IPS-18a (cell line): Measurements from ENCODE around the gene EEA1.

Source experiments
- H3K27ac ChIP-seq: one replicate; pipeline ENCODE4 v1.5.1; 2013; ENCODE audit warnings: low read length
- H3K27me3 ChIP-seq: one replicate; pipeline ENCODE4 v1.6.1; 2013; ENCODE audit warnings: mild to moderate bottlenecking, low read length; ENCODE audit not compliant: control insufficient read depth, insufficient read depth
- H3K36me3 ChIP-seq: one replicate; pipeline ENCODE4 v1.6.1; 2013; ENCODE audit warnings: low read depth, low read length; ENCODE audit not compliant: control insufficient read depth
- H3K4me1 ChIP-seq: one replicate; pipeline ENCODE4 v1.6.1; 2013; ENCODE audit warnings: low read depth, low read length; ENCODE audit not compliant: control insufficient read depth
- H3K4me3 ChIP-seq: one replicate; pipeline ENCODE4 v1.5.1; 2013; ENCODE audit warnings: low read length
- H3K9ac ChIP-seq: one replicate; pipeline ENCODE4 v1.6.1; 2013; ENCODE audit warnings: mild to moderate bottlenecking, low read length, moderate library complexity
- H3K9me3 ChIP-seq: one replicate; pipeline ENCODE4 v1.6.1; 2013; ENCODE audit warnings: low read depth, low read length; ENCODE audit not compliant: control insufficient read depth

The EEA1 gene

DNA sequence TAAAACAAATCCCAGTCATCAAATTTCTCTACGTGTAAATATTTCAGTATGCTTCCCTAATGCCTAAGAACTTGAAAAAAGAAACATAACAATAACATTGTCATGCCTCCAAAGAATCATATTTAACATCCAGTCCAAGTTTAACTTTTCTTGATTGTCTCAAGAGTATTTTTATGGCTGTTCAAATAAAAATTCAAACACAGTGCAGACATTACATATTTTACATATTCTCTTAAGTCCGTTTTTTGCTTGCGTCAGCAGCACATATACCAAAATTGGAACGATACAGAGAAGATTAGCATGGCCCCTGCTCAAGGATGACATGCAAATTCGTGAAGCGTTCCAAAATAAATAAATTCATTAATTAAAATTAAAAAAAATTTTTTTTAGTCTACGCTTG is 23.3 kb upstream of the EEA1 start:
- Histone ChIP-seq H3K4me3 (no peak overlapping the region), H3K36me3 (no peaks in the 10 kb centered on the region), H3K27ac (no peak overlapping the region), H3K4me1 (no peaks in the 10 kb centered on the region), H3K27me3 (no peaks in the 10 kb centered on the region), H3K9ac (no peak overlapping the region), H3K9me3 (peaks cover 3% of the 10 kb centered on the region)

DNA sequence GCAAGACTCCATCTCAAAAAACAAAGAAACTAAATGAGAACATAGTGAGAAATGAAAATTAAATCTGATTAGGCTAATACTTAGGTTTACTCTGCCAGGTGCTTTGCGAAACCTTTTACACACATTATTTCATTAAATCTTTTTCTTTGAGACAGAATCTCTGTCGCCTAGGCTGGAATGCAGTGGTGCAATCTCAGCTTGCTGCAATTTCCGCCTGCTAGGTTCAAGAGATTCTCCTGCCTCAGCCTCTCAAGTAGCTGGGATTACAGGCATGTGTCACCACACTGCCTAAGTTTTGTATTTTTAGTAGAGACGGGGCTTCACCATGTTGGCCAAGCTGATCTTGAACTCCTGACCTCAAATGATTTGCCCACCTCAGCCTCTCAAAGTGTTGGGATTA is 21.9 kb upstream of the EEA1 start:
- no peaks in the 10 kb centered on the region for H3K27me3 ChIP-seq
- no peak overlapping the region for H3K4me3 ChIP-seq
- H3K36me3 ChIP-seq = no peaks in the 10 kb centered on the region
- H3K4me1 ChIP-seq = no peaks in the 10 kb centered on the region
- peaks cover 3% of the 10 kb centered on the region for H3K9me3 ChIP-seq
- H3K9ac ChIP-seq = no peak overlapping the region
- H3K27ac ChIP-seq = no peak overlapping the region

DNA sequence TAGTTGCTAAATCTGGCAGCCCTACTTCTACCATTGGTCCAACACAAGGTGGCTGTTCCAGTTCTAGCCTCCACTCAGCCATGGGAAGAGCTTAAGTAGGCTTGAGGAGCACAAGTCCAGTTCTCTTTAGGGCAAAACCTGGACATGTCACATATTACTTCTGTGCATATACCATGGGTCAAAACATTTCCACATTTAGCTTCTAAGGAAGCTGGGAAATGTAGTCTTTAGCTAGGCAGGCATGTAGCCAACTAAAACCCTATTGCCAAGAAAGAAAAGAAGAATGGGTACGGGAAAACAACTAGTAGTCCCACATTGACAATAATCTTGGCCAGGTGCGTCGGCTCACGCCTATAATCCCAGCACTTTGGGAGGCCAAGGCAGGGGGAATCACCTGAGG is 20.9 kb upstream of the EEA1 start:
- no peak overlapping the region for H3K9ac ChIP-seq
- H3K27me3 ChIP-seq = no peaks in the 10 kb centered on the region
- peaks cover 3% of the 10 kb centered on the region for H3K9me3 ChIP-seq

DNA sequence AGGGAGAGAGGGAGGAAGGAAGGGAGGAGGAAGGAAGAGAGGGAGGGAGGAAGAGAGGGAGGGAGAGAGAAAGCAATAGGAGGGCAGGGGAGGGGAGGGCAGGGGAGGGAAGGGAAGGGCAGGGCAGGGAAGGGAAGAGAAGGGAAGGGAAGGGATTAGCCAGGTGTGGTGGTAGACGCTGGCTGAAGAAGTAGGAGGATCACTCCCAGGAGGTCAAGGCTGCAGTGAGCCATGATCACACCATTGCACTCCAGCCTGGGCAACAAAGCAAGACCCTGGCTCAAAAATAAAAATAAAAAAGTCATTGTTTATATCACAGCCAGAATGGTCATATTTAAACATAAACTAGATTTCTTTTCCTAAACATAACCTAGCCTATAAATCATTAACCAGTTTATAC is 20.4 kb upstream of the EEA1 start:
- Histone ChIP-seq H3K27me3 (no peaks in the 10 kb centered on the region), H3K9me3 (peaks cover 3% of the 10 kb centered on the region), H3K27ac (no peak overlapping the region), H3K4me3 (no peak overlapping the region), H3K36me3 (no peaks in the 10 kb centered on the region), H3K4me1 (no peaks in the 10 kb centered on the region), H3K9ac (no peak overlapping the region)

More for the DNA sequence above, 20.9 kb upstream of the EEA1 start:
- no peaks in the 10 kb centered on the region for H3K4me1 ChIP-seq
- no peaks in the 10 kb centered on the region for H3K36me3 ChIP-seq
- no peak overlapping the region for H3K4me3 ChIP-seq
- no peak overlapping the region for H3K27ac ChIP-seq

DNA sequence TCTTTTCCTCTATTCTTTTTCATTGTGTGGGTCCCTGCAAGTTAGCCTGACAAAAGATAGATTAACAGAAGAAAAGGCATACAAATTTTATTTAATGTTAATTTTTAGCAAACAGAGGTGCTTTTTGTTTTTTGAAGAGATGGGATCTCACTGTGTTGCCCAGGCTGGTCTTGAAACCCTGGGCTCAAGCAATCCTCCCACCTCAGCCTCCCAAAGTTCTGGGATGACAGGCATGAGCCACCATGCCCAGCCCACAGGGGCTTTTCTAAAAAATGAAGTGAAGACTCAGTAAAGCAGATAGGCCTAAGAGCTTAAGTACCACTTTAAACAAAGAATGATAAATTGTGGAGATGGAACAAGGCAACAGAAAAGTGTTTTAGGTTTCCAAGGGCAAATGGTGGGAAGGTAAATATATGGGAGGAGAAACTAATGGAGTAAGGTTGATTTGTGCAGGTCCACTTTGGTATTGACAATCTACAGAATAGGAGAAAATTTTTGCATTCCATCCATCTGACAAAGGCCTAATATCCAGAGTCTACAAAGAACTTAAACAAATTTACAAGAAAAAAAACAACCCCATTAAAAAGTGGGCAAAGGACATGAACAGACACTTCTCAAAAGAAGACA is 18.6 kb upstream of the EEA1 start:
- Histone ChIP-seq H3K4me3 (no peak overlapping the region), H3K27ac (no peak overlapping the region), H3K4me1 (no peaks in the 10 kb centered on the region), H3K9me3 (no peaks in the 10 kb centered on the region), H3K9ac (no peak overlapping the region), H3K36me3 (no peaks in the 10 kb centered on the region), H3K27me3 (no peaks in the 10 kb centered on the region)

DNA sequence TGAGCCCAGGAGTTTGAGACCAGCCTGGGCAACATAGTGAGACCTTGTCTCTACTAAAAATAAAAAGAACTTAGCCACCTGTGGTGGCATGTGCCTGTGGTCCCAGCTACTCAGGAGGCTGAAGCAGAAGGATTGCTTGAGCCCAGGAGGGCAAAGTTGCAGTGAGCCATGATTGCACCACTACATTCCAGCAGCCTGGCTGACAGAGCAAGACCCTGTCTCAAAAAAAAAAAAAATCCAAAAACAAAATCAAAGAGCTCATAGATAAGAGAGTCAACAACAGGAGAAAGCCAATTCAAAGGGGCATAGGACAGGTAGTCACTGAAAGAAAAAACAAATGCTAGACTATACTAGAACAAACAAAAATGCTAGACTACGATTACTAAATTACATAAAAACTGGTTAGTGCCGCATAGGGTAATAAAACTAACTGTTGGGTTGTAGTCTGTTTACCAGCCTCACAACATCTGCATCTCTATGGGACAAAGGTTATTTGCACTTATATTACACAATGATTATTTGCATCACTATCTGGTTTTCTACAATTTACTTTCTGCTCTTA is 16.6 kb upstream of the EEA1 start:
- H3K36me3 ChIP-seq = no peaks in the 10 kb centered on the region
- H3K9me3 ChIP-seq = no peaks in the 10 kb centered on the region
- no peaks in the 10 kb centered on the region for H3K27me3 ChIP-seq

DNA sequence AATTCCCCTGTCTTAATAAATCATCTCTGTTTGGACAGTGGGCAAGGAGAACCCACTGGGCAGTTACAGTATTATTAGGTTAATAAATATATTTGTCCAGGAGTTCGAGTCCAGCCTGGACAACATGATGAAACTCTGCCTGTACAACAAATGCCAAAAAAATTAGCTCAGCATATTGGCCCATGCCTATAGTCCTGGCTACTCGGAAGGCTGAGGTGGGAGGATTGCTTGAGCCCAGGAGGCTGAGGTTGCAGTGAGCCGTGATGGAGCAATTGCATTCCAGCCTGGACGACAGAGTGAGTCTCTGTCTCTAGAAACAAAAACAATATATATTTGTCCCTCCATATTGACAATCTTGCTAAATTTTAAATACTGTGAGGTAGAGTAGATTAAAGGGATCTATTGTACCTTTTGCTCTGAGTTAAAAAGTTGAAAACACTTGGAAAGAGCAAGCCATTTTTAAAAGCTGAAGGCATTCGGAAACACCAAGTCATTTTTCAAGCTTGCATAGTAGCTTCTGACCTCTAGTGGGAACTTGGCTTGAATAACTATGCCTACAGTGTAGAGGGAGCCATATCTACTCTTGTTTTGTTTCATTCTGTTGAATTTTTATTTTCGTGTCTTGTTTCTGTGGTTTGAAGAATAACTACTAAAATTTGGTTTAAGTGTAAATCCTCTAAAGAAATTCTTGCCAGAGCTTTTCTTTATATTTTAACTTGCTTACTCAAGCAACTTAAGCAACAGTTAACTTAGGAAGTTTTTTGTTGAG is 14.6 kb upstream of the EEA1 start:
- no peaks in the 10 kb centered on the region for H3K27me3 ChIP-seq
- H3K36me3 ChIP-seq = no peaks in the 10 kb centered on the region
- no peak overlapping the region for H3K9ac ChIP-seq
- no peaks in the 10 kb centered on the region for H3K4me1 ChIP-seq
- H3K4me3 ChIP-seq = no peak overlapping the region
- H3K9me3 ChIP-seq = no peaks in the 10 kb centered on the region
- H3K27ac ChIP-seq = no peak overlapping the region

More for the DNA sequence above, 16.6 kb upstream of the EEA1 start:
- Histone ChIP-seq H3K4me3 (no peak overlapping the region), H3K9ac (no peak overlapping the region), H3K27ac (no peak overlapping the region), H3K4me1 (no peaks in the 10 kb centered on the region)

DNA sequence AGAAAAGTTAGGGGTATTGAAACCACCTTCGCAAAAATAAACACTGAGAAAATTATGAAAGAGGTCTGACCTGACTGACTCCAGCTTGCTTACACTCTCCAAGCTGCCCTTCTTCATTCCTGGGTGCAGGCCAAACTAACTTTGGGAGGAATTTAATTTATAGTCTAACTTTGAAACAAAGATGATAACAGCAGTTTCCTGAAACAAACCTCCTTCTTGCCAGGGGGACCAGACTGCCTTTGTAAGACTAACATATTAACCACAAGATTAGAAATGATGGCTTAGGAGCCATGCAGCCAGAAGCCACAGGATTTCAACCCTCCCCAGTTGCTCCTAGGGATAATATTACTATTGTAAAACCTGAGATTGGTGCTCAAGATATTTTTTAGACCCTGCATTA is 13.8 kb upstream of the EEA1 start:
- no peak overlapping the region for H3K27ac ChIP-seq

DNA sequence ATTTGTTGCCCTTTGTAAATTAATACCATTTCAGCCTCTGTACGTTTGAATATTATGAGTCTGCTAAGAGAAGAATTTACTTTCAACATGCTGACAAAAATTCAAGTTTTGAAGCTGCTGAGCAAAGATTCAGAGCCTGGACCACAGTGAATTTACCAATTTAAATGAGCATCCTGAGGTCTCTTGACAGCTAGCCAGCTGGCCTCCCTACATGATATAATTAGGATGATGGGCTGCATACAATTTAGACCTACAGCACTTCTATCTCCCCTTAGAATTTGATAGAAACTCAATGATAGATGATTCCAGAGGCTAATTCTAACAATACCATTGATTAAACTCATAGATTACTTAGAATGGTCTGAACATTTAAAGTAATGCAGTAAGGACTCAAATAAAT is 10.0 kb upstream of the EEA1 start:
- Histone ChIP-seq H3K9me3 (no peaks in the 10 kb centered on the region), H3K4me3 (no peak overlapping the region), H3K36me3 (no peaks in the 10 kb centered on the region), H3K27me3 (no peaks in the 10 kb centered on the region), H3K4me1 (peaks cover 3% of the 10 kb centered on the region), H3K9ac (no peak overlapping the region), H3K27ac (no peak overlapping the region)

More for the DNA sequence above, 13.8 kb upstream of the EEA1 start:
- no peaks in the 10 kb centered on the region for H3K4me1 ChIP-seq
- no peak overlapping the region for H3K9ac ChIP-seq
- H3K4me3 ChIP-seq = no peak overlapping the region
- no peaks in the 10 kb centered on the region for H3K36me3 ChIP-seq
- H3K9me3 ChIP-seq = no peaks in the 10 kb centered on the region
- H3K27me3 ChIP-seq = no peaks in the 10 kb centered on the region

DNA sequence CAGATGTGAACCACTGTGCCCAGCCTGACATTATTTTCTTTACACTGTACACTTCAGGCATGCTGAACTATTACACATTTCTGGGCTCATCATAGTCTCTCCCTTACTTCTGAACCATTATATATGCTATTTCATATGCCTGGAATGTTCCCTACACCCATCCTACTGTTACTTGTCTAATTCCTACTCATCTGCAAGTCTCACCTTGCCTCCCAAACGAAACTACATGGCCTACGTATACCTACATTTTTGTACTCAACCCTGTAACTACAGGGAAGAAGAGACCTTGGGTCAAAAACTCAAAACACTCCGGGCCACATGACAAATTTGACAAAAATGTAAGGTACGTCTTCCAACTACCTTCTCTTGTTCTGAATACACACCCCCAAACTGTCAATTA is 9.5 kb upstream of the EEA1 start:
- Histone ChIP-seq H3K9me3 (no peaks in the 10 kb centered on the region), H3K4me1 (peaks cover 7% of the 10 kb centered on the region), H3K27ac (no peak overlapping the region), H3K4me3 (no peak overlapping the region), H3K36me3 (no peaks in the 10 kb centered on the region), H3K27me3 (no peaks in the 10 kb centered on the region), H3K9ac (no peak overlapping the region)

DNA sequence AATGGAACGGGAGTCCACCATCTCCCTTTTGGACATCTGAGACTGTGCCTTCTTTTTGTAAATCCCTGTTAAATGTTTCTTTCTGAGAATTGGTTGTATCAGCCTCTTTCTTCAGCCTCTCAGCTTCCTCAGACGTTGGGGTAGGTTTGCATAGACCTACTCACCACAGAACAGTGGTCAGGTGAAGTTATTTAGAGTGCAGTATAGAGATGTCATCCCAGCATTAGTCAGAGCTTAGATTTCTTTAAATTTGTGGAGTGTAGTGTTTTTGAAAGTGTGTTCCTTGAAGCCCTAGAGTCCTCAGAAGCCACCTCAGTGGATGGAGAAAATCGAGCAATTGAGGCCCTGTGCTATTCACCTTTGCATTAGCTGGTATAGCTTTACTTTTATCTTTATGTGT is 8.9 kb upstream of the EEA1 start:
- no peak overlapping the region for H3K27ac ChIP-seq
- H3K4me3 ChIP-seq = no peak overlapping the region
- no peaks in the 10 kb centered on the region for H3K9me3 ChIP-seq

DNA sequence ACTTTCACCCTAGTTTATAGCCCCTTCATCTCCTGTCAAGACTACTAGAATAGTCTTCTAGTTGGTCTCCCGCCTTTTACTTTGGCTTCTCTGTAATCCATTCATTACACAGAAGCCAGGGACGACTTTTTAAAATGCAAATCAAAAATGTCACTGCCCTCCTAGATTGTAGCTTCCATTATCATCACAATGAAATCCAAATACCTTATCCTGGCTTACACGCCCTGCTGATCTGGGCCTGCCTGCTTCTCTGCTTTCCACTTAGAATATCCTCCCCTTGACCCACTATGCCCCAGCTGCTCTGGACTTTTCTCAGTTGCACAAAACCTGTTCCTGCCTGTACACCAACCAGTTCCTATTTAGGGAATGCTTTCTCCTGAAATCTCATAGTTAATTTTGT is 4.5 kb upstream of the EEA1 start:
- H3K36me3 ChIP-seq = no peaks in the 10 kb centered on the region
- H3K27me3 ChIP-seq = no peaks in the 10 kb centered on the region
- H3K9ac ChIP-seq = no peak overlapping the region
- H3K9me3 ChIP-seq = no peaks in the 10 kb centered on the region
- no peak overlapping the region for H3K27ac ChIP-seq
- peak overlapping the region; percentile 31 for H3K4me3 ChIP-seq
- peaks cover 20% of the 10 kb centered on the region for H3K4me1 ChIP-seq

More for the DNA sequence above, 8.9 kb upstream of the EEA1 start:
- Histone ChIP-seq H3K4me1 (peaks cover 13% of the 10 kb centered on the region), H3K36me3 (no peaks in the 10 kb centered on the region), H3K27me3 (no peaks in the 10 kb centered on the region), H3K9ac (no peak overlapping the region)
